HepG2 (cell line): ENCODE data around the gene C1orf216. TPM values are rescaled to one million over a fixed set of nuclear protein-coding genes. Genes with fewer than 3 reads are reported as not detected.

Experiments
- AGO1 ChIP-seq: fragments of 200-400 bp; formaldehyde crosslinking; IDR thresholded peaks from 2 replicates; pipeline ENCODE4 v1.6.1; 2017; ENCODE audit warnings: mild to moderate bottlenecking, low read depth, low read length, moderate library complexity; ENCODE audit not compliant: poor library complexity, severe bottlenecking
- ASH2L ChIP-seq: fragments of 300-600, 200-600 bp; sonication (generic); IDR thresholded peaks from 2 replicates; pipeline ENCODE4 v1.7.0; 2017; ENCODE audit warnings: low read depth, mild to moderate bottlenecking, moderate library complexity, mixed read lengths, low read length; ENCODE audit not compliant: insufficient read length
- BORCS8-MEF2B ChIP-seq: sonication (generic); formaldehyde crosslinking; IDR thresholded peaks from 2 replicates; pipeline ENCODE4 v1.8.0; 2022; ENCODE audit warnings: mild to moderate bottlenecking, missing genetic modification reagents
- ERF ChIP-seq: IDR thresholded peaks from 2 replicates; pipeline ENCODE4 v1.6.1; 2018; ENCODE audit warnings: missing biosample characterization, missing genetic modification reagents
- ETV6 ChIP-seq: sonication (generic); formaldehyde crosslinking; conservative IDR thresholded peaks from 2 replicates; pipeline ENCODE4 v1.4.0; 2020; ENCODE audit warnings: missing genetic modification reagents
- GATAD2A ChIP-seq: IDR thresholded peaks from 2 replicates; pipeline ENCODE4 v1.6.1; 2016
- GFI1 ChIP-seq: sonication (generic); formaldehyde crosslinking; IDR thresholded peaks from 2 replicates; pipeline ENCODE4 v1.5.0; 2020; ENCODE audit warnings: missing genetic modification reagents, mild to moderate bottlenecking, borderline replicate concordance
- HMGA1 ChIP-seq: sonication (generic); formaldehyde crosslinking; conservative IDR thresholded peaks from 2 replicates; pipeline ENCODE4 v1.4.0; 2020; ENCODE audit warnings: missing genetic modification reagents
- JUND ChIP-seq: sonication (generic); formaldehyde crosslinking; IDR thresholded peaks from 2 replicates; pipeline ENCODE4 v1.8.0; 2022; ENCODE audit warnings: mild to moderate bottlenecking, missing genetic modification reagents
- KLF13 ChIP-seq: sonication (generic); formaldehyde crosslinking; IDR thresholded peaks from 2 replicates; pipeline ENCODE4 v1.4.0; 2020; ENCODE audit warnings: mild to moderate bottlenecking, missing genetic modification reagents
- NCOA1 ChIP-seq: sonication (generic); formaldehyde crosslinking; IDR thresholded peaks from 2 replicates; pipeline ENCODE4 v1.9.0; 2021; ENCODE audit warnings: missing genetic modification reagents
- NFKB2 ChIP-seq: sonication (generic); formaldehyde crosslinking; IDR thresholded peaks from 2 replicates; pipeline ENCODE4 v1.4.0; 2020; ENCODE audit warnings: missing genetic modification reagents, borderline replicate concordance
- NFKBIZ ChIP-seq: IDR thresholded peaks from 2 replicates; pipeline ENCODE4 v1.6.1; 2018; ENCODE audit warnings: missing genetic modification reagents, missing compliant biosample characterization
- PTBP1 ChIP-seq: fragments of 200-400 bp; formaldehyde crosslinking; IDR thresholded peaks from 2 replicates; pipeline ENCODE4 v1.6.1; 2018; ENCODE audit warnings: low read length, low read depth; ENCODE audit not compliant: poor library complexity, severe bottlenecking
- RFX3 ChIP-seq: IDR thresholded peaks from 2 replicates; pipeline ENCODE4 v1.6.1; 2016; ENCODE audit warnings: missing biosample characterization, missing genetic modification reagents
- RORA ChIP-seq: sonication (generic); formaldehyde crosslinking; IDR thresholded peaks from 2 replicates; pipeline ENCODE4 v1.5.0; 2020; ENCODE audit warnings: mild to moderate bottlenecking, missing genetic modification reagents, moderate library complexity
- SMARCC2 ChIP-seq: fragments of 450-650 bp; IDR thresholded peaks from 2 replicates; pipeline ENCODE4 v1.6.1; 2017; ENCODE audit warnings: antibody characterized with exemption, mild to moderate bottlenecking
- SP2 ChIP-seq: sonication (generic); formaldehyde crosslinking; IDR thresholded peaks from 2 replicates; pipeline ENCODE4 v1.5.1; 2020; ENCODE audit warnings: mild to moderate bottlenecking, missing genetic modification reagents
- SP5 ChIP-seq: IDR thresholded peaks from 2 replicates; pipeline ENCODE4 v1.6.1; 2016; ENCODE audit warnings: low read depth, borderline replicate concordance
- SRF ChIP-seq: IDR thresholded peaks from 2 replicates; pipeline ENCODE4 v1.6.1; 2011; ENCODE audit warnings: mild to moderate bottlenecking, low read depth, low read length, moderate library complexity
- TAF1 ChIP-seq: sonication (generic); formaldehyde crosslinking; IDR thresholded peaks from 2 replicates; pipeline ENCODE4 v1.4.0; 2020; ENCODE audit warnings: missing genetic modification reagents
- TOE1 ChIP-seq: sonication (generic); formaldehyde crosslinking; IDR thresholded peaks from 2 replicates; pipeline ENCODE4 v1.4.0; 2020; ENCODE audit warnings: mild to moderate bottlenecking, missing genetic modification reagents
- ZBTB20 ChIP-seq: sonication (generic); formaldehyde crosslinking; IDR thresholded peaks from 2 replicates; pipeline ENCODE4 v1.8.1; 2023; ENCODE audit warnings: missing genetic modification reagents, low read depth, mild to moderate bottlenecking, borderline replicate concordance
- ZBTB3 ChIP-seq: sonication (generic); formaldehyde crosslinking; IDR thresholded peaks from 2 replicates; pipeline ENCODE4 v1.4.0; 2020; ENCODE audit warnings: low read depth, mild to moderate bottlenecking, moderate library complexity, missing genetic modification reagents, borderline replicate concordance
- ZC3H13 ChIP-seq: sonication (generic); formaldehyde crosslinking; IDR thresholded peaks from 2 replicates; pipeline ENCODE4 v1.8.1; 2023; ENCODE audit warnings: mild to moderate bottlenecking, missing genetic modification reagents, moderate library complexity
- ZFP62 ChIP-seq: sonication (generic); formaldehyde crosslinking; IDR thresholded peaks from 2 replicates; pipeline ENCODE4 v1.4.0; 2020; ENCODE audit warnings: missing genetic modification reagents
- ZFP90 ChIP-seq: sonication (generic); formaldehyde crosslinking; IDR thresholded peaks from 2 replicates; pipeline ENCODE4 v1.8.0; 2022; ENCODE audit warnings: missing genetic modification reagents, mild to moderate bottlenecking, inconsistent platforms, borderline replicate concordance
- ZFY ChIP-seq: sonication (generic); formaldehyde crosslinking; IDR thresholded peaks from 2 replicates; pipeline ENCODE4 v1.4.0; 2020; ENCODE audit warnings: missing genetic modification reagents
- ZNF138 ChIP-seq: sonication (generic); formaldehyde crosslinking; IDR thresholded peaks from 2 replicates; pipeline ENCODE4 v1.5.0; 2020; ENCODE audit warnings: mild to moderate bottlenecking, low read depth, missing genetic modification reagents
- ZNF343 ChIP-seq: sonication (generic); formaldehyde crosslinking; IDR thresholded peaks from 2 replicates; pipeline ENCODE4 v1.4.0; 2020; ENCODE audit warnings: mild to moderate bottlenecking, missing genetic modification reagents
- ZNF382 ChIP-seq: sonication (generic); formaldehyde crosslinking; IDR thresholded peaks from 2 replicates; pipeline ENCODE4 v1.5.0; 2020; ENCODE audit warnings: missing genetic modification reagents, mild to moderate bottlenecking, borderline replicate concordance
- ZNF724P ChIP-seq: sonication (generic); formaldehyde crosslinking; IDR thresholded peaks from 2 replicates; pipeline ENCODE4 v1.8.0; 2022; ENCODE audit warnings: missing genetic modification reagents, borderline replicate concordance
- ZNF839 ChIP-seq: sonication (generic); formaldehyde crosslinking; IDR thresholded peaks from 2 replicates; pipeline ENCODE4 v1.4.0; 2020; ENCODE audit warnings: missing genetic modification reagents, mild to moderate bottlenecking, borderline replicate concordance
- polyA plus RNA-seq, 8 experiments: library from polyadenylated mRNA; depleted of rRNA in 3 of 8; stranded (reverse) in 7 of 8; unstranded in 1 of 8; fragments of >200 nt; fragmentation: Illumina TruSeq in 4 of 8; extraction: Trizol in 4 of 8; gene quantifications; 2 replicates each; pipeline versions ENCODE4 v1.2.1 to v1.2.3, GENCODE V29; 2011 to 2016; ENCODE audit warnings: low read depth in 4 of 8, missing spikeins in 1 of 8, mixed read lengths in 1 of 8; ENCODE audit not compliant: insufficient read depth in 1 of 8
- total RNA-seq, 5 experiments: library from RNA; depleted of rRNA; stranded (reverse); fragments of >200 nt; fragmentation: Illumina TruSeq; extraction: Trizol; gene quantifications; 2 replicates each; pipeline ENCODE4 v1.2.3, GENCODE V29; 2016; ENCODE audit warnings: low read depth in 1 of 5
- TF ChIP-seq, protein P1 (sequence below): sonication (generic); formaldehyde crosslinking; IDR thresholded peaks from 2 replicates; pipeline ENCODE4 v1.4.0; 2020; ENCODE audit warnings: missing genetic modification reagents, borderline replicate concordance

C1orf216 gene
- total and polyA plus RNA-seq, 2 of the 13 experiments (the other 11 are each of a cell fraction or from before 2014, with no cell fraction given): 0.48 to 1.1 TPM

- TF ChIP-seq ZNF343 (CRISPR knock-in tag): no peak
- no peak for TF ChIP-seq SP2 (CRISPR knock-in tag)
- TF ChIP-seq NFKBIZ (CRISPR knock-in tag): no peak
- no peak for TF ChIP-seq ASH2L
- TF ChIP-seq AGO1: no peak
- TF ChIP-seq RORA: no peak
- TF ChIP-seq ZNF724P (CRISPR knock-in tag): no peak
- no peak for TF ChIP-seq GATAD2A (CRISPR knock-in tag)
- TF ChIP-seq, protein P1, sequence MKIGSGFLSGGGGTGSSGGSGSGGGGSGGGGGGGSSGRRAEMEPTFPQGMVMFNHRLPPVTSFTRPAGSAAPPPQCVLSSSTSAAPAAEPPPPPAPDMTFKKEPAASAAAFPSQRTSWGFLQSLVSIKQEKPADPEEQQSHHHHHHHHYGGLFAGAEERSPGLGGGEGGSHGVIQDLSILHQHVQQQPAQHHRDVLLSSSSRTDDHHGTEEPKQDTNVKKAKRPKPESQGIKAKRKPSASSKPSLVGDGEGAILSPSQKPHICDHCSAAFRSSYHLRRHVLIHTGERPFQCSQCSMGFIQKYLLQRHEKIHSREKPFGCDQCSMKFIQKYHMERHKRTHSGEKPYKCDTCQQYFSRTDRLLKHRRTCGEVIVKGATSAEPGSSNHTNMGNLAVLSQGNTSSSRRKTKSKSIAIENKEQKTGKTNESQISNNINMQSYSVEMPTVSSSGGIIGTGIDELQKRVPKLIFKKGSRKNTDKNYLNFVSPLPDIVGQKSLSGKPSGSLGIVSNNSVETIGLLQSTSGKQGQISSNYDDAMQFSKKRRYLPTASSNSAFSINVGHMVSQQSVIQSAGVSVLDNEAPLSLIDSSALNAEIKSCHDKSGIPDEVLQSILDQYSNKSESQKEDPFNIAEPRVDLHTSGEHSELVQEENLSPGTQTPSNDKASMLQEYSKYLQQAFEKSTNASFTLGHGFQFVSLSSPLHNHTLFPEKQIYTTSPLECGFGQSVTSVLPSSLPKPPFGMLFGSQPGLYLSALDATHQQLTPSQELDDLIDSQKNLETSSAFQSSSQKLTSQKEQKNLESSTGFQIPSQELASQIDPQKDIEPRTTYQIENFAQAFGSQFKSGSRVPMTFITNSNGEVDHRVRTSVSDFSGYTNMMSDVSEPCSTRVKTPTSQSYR (CRISPR knock-in tag): no peak
- no peak; the same call in 1 of the 2 replicates for TF ChIP-seq ZC3H13 (CRISPR knock-in tag)
- no peak for TF ChIP-seq TOE1 (CRISPR knock-in tag)
- no peak for TF ChIP-seq ZNF382 (CRISPR knock-in tag)
- no peak for TF ChIP-seq NCOA1 (CRISPR knock-in tag)
- TF ChIP-seq HMGA1 (CRISPR knock-in tag): no peak
- peak; percentile 30; the same call in 1 of the 2 replicates for TF ChIP-seq NFKB2 (CRISPR knock-in tag)
- no peak for TF ChIP-seq TAF1 (CRISPR knock-in tag)
- TF ChIP-seq SP5 (CRISPR knock-in tag): no peak
- peak; percentile 58; the same call in 1 of the 2 replicates for TF ChIP-seq ZFY (CRISPR knock-in tag)
- TF ChIP-seq ZNF138: no peak
- TF ChIP-seq ERF (CRISPR knock-in tag): 0 out of 2 replicates have a peak, but pooled peaks have one; percentile 38
- TF ChIP-seq GFI1 (CRISPR knock-in tag): no peak
- no peak for TF ChIP-seq ETV6 (CRISPR knock-in tag)
- no peak for TF ChIP-seq ZFP62
- TF ChIP-seq ZNF839 (CRISPR knock-in tag): no peak
- TF ChIP-seq SRF: no peak
- no peak for TF ChIP-seq PTBP1
- no peak for TF ChIP-seq ZBTB3 (CRISPR knock-in tag)
- no peak for TF ChIP-seq RFX3 (CRISPR knock-in tag)
- no peak for TF ChIP-seq SMARCC2
- no peak for TF ChIP-seq JUND (CRISPR knock-in tag)
- no peak for TF ChIP-seq ZBTB20 (CRISPR knock-in tag)
- TF ChIP-seq KLF13 (CRISPR knock-in tag): no peak
- no peak for TF ChIP-seq ZFP90 (CRISPR knock-in tag)
- no peak for TF ChIP-seq BORCS8-MEF2B (CRISPR knock-in tag)
Observed at GRCh38 chr1:35715568-35716002, 3.1 kb downstream of the C1orf216 start (continued).
